ENCODE measurements around the gene ELANE. TPM values are rescaled to one million over a fixed set of nuclear protein-coding genes. Genes with fewer than 3 reads are reported as not detected.

ELANE gene
- total and polyA plus RNA-seq, 10 donors: 2.8 to 137 (median 9.8) TPM

- intact Hi-C loops (cut with DNase I; ENCODE audit: low total_unique reads): no loop called here
- peak overlapping the region in 4 of 8 donors; percentile 5 to 100 (median 70) for H3K27ac ChIP-seq
- no peak for DNase-seq
- peak overlapping the region in 1 of 8 donors; percentile 80 for H3K4me3 ChIP-seq
- no peaks in the 10 kb centered on the region for H3K27me3 ChIP-seq (replicated peaks in 1 of 7)
- H3K4me1 ChIP-seq: peaks cover 48 to 100% (median 72%) of the 10 kb centered on the region in 6 donors
- H3K36me3 ChIP-seq: peaks cover 9 to 98% (median 63%) of the 10 kb centered on the region in 6 donors
- peak; percentile 18 to 68 (median 45) for TF ChIP-seq POLR2AphosphoS5 (IDR thresholded peaks at IDR 0.05)
- TF ChIP-seq CTCF (IDR thresholded peaks at IDR 0.05 in 8 of 11, conservative IDR thresholded peaks at IDR 0.05 in 3 of 11): no peak
- no peak for TF ChIP-seq POLR2A (IDR thresholded peaks at IDR 0.05)
- no peaks in the 10 kb centered on the region for H3K9me3 ChIP-seq
- WGBS, 5 donors: 81 to 89% (median 87%) methylated on average over 22 to 31 of the region's 31 CpGs
These were observed 48.3 kb upstream of the ELANE start for GRCh38 chr19:803686-804418.

DNA sequence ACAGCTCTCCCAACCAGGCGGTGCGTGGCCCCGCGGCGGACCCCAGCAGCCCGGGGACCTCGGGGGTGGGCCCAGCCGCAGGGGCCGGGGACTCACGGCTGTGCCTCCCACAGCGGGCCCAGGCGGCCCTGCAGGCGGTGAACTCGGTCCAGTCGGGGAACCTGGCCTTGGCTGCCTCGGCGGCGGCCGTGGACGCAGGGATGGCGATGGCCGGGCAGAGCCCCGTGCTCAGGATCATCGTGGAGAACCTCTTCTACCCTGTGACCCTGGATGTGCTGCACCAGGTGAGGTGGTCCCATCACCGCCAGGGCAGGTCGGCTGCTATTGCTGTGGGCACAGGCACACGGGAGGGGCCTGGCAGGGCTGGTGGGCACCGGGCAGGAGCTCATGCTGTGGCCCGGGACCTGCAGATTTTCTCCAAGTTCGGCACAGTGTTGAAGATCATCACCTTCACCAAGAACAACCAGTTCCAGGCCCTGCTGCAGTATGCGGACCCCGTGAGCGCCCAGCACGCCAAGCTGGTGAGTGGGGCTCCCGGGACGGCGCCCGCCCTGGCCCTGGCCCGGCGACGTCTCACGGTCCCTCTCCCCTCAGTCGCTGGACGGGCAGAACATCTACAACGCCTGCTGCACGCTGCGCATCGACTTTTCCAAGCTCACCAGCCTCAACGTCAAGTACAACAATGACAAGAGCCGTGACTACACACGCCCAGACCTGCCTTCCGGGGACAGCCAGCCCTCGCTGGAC, 47.5 kb upstream of the ELANE start:
- H3K27me3 ChIP-seq (replicated peaks in 1 of 7): no peaks in the 10 kb centered on the region
- DNase-seq: no peak
- H3K27ac ChIP-seq: peak overlapping the region in 3 of 8 donors; percentile 5 to 100 (median 21)
- no peak overlapping the region for H3K4me3 ChIP-seq
- no peaks in the 10 kb centered on the region for H3K9me3 ChIP-seq
- intact Hi-C loops (cut with DNase I; ENCODE audit: low total_unique reads): no loop called here
- TF ChIP-seq POLR2A (IDR thresholded peaks at IDR 0.05) (no peak), POLR2AphosphoS5 (IDR thresholded peaks at IDR 0.05) (peak in 2 of 3 donors; percentile 16 to 69)
- H3K4me1 ChIP-seq: peaks cover 40 to 94% (median 65%) of the 10 kb centered on the region in 6 donors
- WGBS, 5 donors: 90 to 94% (median 93%) methylated on average over 22 to 53 of the region's 53 CpGs
- H3K36me3 ChIP-seq: peaks cover 9 to 100% (median 68%) of the 10 kb centered on the region in 6 donors

GRCh38 chr19:805166-805551, 46.9 kb upstream of the ELANE start:
- Histone ChIP-seq H3K4me3 (no peak overlapping the region), H3K27ac (no peak overlapping the region), H3K27me3 (replicated peaks in 1 of 7) (no peaks in the 10 kb centered on the region), H3K4me1 (peaks cover 35 to 90% (median 59%) of the 10 kb centered on the region in 6 donors), H3K9me3 (no peaks in the 10 kb centered on the region), H3K36me3 (peaks cover 12 to 100% (median 74%) of the 10 kb centered on the region in 6 donors)
- TF ChIP-seq POLR2AphosphoS5 (IDR thresholded peaks at IDR 0.05) (peak in 1 of 3 donors; percentile 25), POLR2A (IDR thresholded peaks at IDR 0.05) (no peak), CTCF (IDR thresholded peaks at IDR 0.05 in 8 of 11, conservative IDR thresholded peaks at IDR 0.05 in 3 of 11) (peak in 1 of 11 experiments; percentile 33)
- 89 to 94% (median 93%) methylated on average over 26 to 33 of the region's 33 CpGs for WGBS, 5 donors
- no peak for DNase-seq
- intact Hi-C loops (cut with DNase I; ENCODE audit: low total_unique reads): no loop called here

GRCh38 chr19:805600-806550, 46.2 kb upstream of the ELANE start:
- DNase-seq: no peak
- Histone ChIP-seq H3K4me1 (peaks cover 28 to 89% (median 52%) of the 10 kb centered on the region in 6 donors), H3K27ac (no peak overlapping the region), H3K9me3 (no peaks in the 10 kb centered on the region), H3K36me3 (peaks cover 16 to 100% (median 81%) of the 10 kb centered on the region in 6 donors), H3K27me3 (replicated peaks in 1 of 7) (no peaks in the 10 kb centered on the region), H3K4me3 (no peak overlapping the region)
- TF ChIP-seq POLR2AphosphoS5 (IDR thresholded peaks at IDR 0.05): peak in 2 of 3 donors; percentile 9 to 39
- TF ChIP-seq CTCF (IDR thresholded peaks at IDR 0.05 in 8 of 11, conservative IDR thresholded peaks at IDR 0.05 in 3 of 11): peak in 1 of 11 experiments; percentile 1
- no peak for TF ChIP-seq POLR2A (IDR thresholded peaks at IDR 0.05)
- WGBS, 5 donors: 92 to 95% (median 94%) methylated on average over 48 to 93 of the region's 93 CpGs
- intact Hi-C loops (cut with DNase I; ENCODE audit: low total_unique reads): no loop called here
